Activated naive CD8-positive, alpha-beta T cell treated with anti-CD3 and anti-CD28 coated beads, Interleukin-2, amount 10 ng/mL, durations not matched to agents 7 days and 5 days (primary cell): ENCODE data around the gene TLK1. TPM values are rescaled to one million over a fixed set of nuclear protein-coding genes. Genes with fewer than 3 reads are reported as not detected.
A peak's percentile ranks its signal among the peaks of the same experiment; 100 is the strongest.
"Not testable (repeated sequence)": the region's sequence is repeated elsewhere in the genome, so short reads cannot be mapped to it uniquely, and the experiment has no call there.

Experiments used
- ATAC-seq: fragments of 150-1000 bp; cut with Tn5 transposase; one replicate; pipeline ENCODE4 v1.10.0; 2021; ENCODE audit warnings: low read depth, moderate library complexity
- POLR2A ChIA-PET: fragments of 350-600 bp; sonication (Branson Sonifier 250); formaldehyde crosslinking; loops from one replicate; lab custom pipeline; 2021; ENCODE audit warnings: antibody characterized with exemption; lab: Charles Lee
- DNase-seq: peaks from one replicate; pipeline ENCODE4 v3.0.0; 2021
- H3K27ac Mint-ChIP-seq: one replicate; pipeline ENCODE4 v1.8.0; 2022; ENCODE audit warnings: mild to moderate bottlenecking, mixed read lengths
- H3K27me3 Mint-ChIP-seq: one replicate; pipeline ENCODE4 v1.8.0; 2022; ENCODE audit warnings: mild to moderate bottlenecking, moderate library complexity, mixed read lengths
- H3K36me3 Mint-ChIP-seq: one replicate; pipeline ENCODE4 v1.8.0; 2021; ENCODE audit warnings: mild to moderate bottlenecking, mixed read lengths
- H3K4me1 Mint-ChIP-seq: one replicate; pipeline ENCODE4 v1.8.0; 2021; ENCODE audit warnings: mixed read lengths
- H3K4me3 Mint-ChIP-seq: one replicate; pipeline ENCODE4 v1.8.0; 2022; ENCODE audit warnings: mild to moderate bottlenecking, moderate library complexity, mixed read lengths
- H3K9me3 Mint-ChIP-seq: one replicate; pipeline ENCODE4 v1.8.0; 2021; ENCODE audit warnings: mixed read lengths
- total RNA-seq, 2 experiments: library from RNA; stranded (reverse); gene quantifications; one replicate each; pipeline ENCODE4 v1.2.3, GENCODE V29; 2021

TLK1 gene
- total RNA-seq, 2 experiments from 2014 or later: 89.9 to 91.5 TPM

- peaks cover 12% of the 10 kb centered on the region for H3K27me3 Mint-ChIP-seq
- not testable (repeated sequence) for H3K9me3 Mint-ChIP-seq, DNase-seq, H3K36me3 Mint-ChIP-seq, ATAC-seq
- POLR2A ChIA-PET: interaction anchor here (1.0 to 1.9 kb wide), 3 partner anchors 48 to 118 kb away, joined by 3 to 10 read pairs (median 10); no protein-coding TSS in a partner anchor
- H3K27ac Mint-ChIP-seq: peak overlapping the region; percentile 81
- peaks cover 41% of the 10 kb centered on the region for H3K4me1 Mint-ChIP-seq
- peak overlapping the region; percentile 80 for H3K4me3 Mint-ChIP-seq
Observed at GRCh38 chr2:171162522-171163197, 2.0 kb upstream of the TLK1 start.

- no peaks in the 10 kb centered on the region for H3K9me3 Mint-ChIP-seq
- H3K4me3 Mint-ChIP-seq: peak overlapping the region; percentile 80
- ATAC-seq (peak; percentile 65), DNase-seq (peak; percentile 84)
- peaks cover 51% of the 10 kb centered on the region for H3K4me1 Mint-ChIP-seq
- H3K27ac Mint-ChIP-seq: peak overlapping the region; percentile 86
- no peaks in the 10 kb centered on the region for H3K27me3 Mint-ChIP-seq
- peaks cover 6% of the 10 kb centered on the region for H3K36me3 Mint-ChIP-seq
- POLR2A ChIA-PET: interaction anchor here (0.7 to 3.6 kb wide), 5 partner anchors 50 to 255 kb away, joined by 3 to 14 read pairs (median 4); no protein-coding TSS in a partner anchor
Observed at GRCh38 chr2:171160956-171161740, 455 bp upstream of the TLK1 start.

- POLR2A ChIA-PET: interaction anchor here (0.6 to 3.6 kb wide), 12 partner anchors 9 to 1301 kb away, joined by 3 to 14 read pairs (median 4); partner anchors contain the start of genes DCAF17 and METTL8
- peaks cover 57% of the 10 kb centered on the region for H3K4me1 Mint-ChIP-seq
- no peaks in the 10 kb centered on the region for H3K27me3 Mint-ChIP-seq
- DNase-seq: no peak
- peak overlapping the region; percentile 96 for H3K27ac Mint-ChIP-seq
- no peaks in the 10 kb centered on the region for H3K9me3 Mint-ChIP-seq
- peak; percentile 17 for ATAC-seq
- H3K4me3 Mint-ChIP-seq: peak overlapping the region; percentile 99
- H3K36me3 Mint-ChIP-seq: peaks cover 8% of the 10 kb centered on the region
Observed at GRCh38 chr2:171159372-171160118, 1.1 kb downstream of the TLK1 start.

GRCh38 chr2:171158790-171159371 lies 1.8 kb downstream of the TLK1 start:
- no peaks in the 10 kb centered on the region for H3K27me3 Mint-ChIP-seq
- ATAC-seq (no peak), DNase-seq (no peak)
- H3K4me1 Mint-ChIP-seq: peaks cover 58% of the 10 kb centered on the region
- H3K4me3 Mint-ChIP-seq: peak overlapping the region; percentile 99
- H3K27ac Mint-ChIP-seq: peak overlapping the region; percentile 24
- no peaks in the 10 kb centered on the region for H3K9me3 Mint-ChIP-seq
- POLR2A ChIA-PET: interaction anchor here (1.0 to 3.6 kb wide), 10 partner anchors 9 to 276 kb away, joined by 3 to 14 read pairs (median 4); partner anchors contain the start of genes DCAF17 and METTL8
- peaks cover 8% of the 10 kb centered on the region for H3K36me3 Mint-ChIP-seq

- no peak for DNase-seq
- Mint-ChIP-seq H3K27me3 (no peaks in the 10 kb centered on the region), H3K4me1 (peaks cover 51% of the 10 kb centered on the region), H3K9me3 (no peaks in the 10 kb centered on the region), H3K36me3 (peaks cover 10% of the 10 kb centered on the region), H3K27ac (no peak overlapping the region), H3K4me3 (peak overlapping the region; percentile 99)
- POLR2A ChIA-PET: interaction anchor here (1.0 to 3.6 kb wide), 9 partner anchors 8 to 276 kb away, joined by 3 to 14 read pairs (median 4); partner anchors contain the start of genes DCAF17 and METTL8
- ATAC-seq: no peak
Observed at GRCh38 chr2:171158036-171158789, 2.5 kb downstream of the TLK1 start.

- ATAC-seq: no peak
Observed at GRCh38 chr2:171157109-171157500, 3.6 kb downstream of the TLK1 start.

GRCh38 chr2:171154348-171154747 lies 6.3 kb downstream of the TLK1 start:
- no peak for DNase-seq
- Mint-ChIP-seq H3K27me3 (no peaks in the 10 kb centered on the region), H3K4me3 (no peak overlapping the region), H3K9me3 (no peaks in the 10 kb centered on the region), H3K4me1 (peaks cover 43% of the 10 kb centered on the region), H3K36me3 (peaks cover 15% of the 10 kb centered on the region), H3K27ac (no peak overlapping the region)
- POLR2A ChIA-PET: no interaction called here
- no peak for ATAC-seq

More at GRCh38 chr2:171157109-171157500, 3.6 kb downstream of the TLK1 start:
- no peaks in the 10 kb centered on the region for H3K27me3 Mint-ChIP-seq
- H3K4me3 Mint-ChIP-seq: peak overlapping the region; percentile 4
- H3K4me1 Mint-ChIP-seq: peaks cover 42% of the 10 kb centered on the region
- no peaks in the 10 kb centered on the region for H3K9me3 Mint-ChIP-seq
- no peak overlapping the region for H3K27ac Mint-ChIP-seq
- no peak for DNase-seq
- H3K36me3 Mint-ChIP-seq: peaks cover 10% of the 10 kb centered on the region
- POLR2A ChIA-PET: interaction anchor here (1.1 kb wide), 1 partner anchor 228 kb away, joined by 3 read pairs; the partner anchor contains the start of gene GORASP2

DNA sequence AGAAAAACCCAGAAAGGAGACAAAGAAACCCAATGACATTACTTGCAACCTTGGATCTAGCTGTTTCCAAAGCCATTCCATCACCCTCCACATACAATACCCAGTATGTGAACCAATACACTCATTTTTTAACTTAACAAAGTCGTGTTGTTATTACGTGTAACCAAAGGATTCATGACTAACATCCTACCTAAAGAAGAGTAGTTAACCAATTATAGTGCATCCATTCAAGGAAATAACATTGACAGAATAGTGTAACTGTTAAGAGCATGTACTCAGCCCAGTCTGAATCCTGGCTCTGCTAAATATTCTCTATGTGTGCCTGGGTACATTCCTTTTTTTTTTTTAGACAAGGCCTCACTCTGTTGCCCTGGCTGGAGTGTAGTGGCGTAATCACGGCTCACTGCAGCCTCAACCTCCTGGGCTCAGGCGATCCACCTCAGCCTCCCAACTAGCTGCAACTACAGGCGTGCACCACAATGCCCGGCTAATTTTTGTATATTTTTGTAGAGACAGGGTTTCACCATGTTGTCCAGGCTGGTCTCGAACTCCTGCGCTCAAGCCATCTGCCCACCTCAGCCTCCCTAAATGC lies 9.9 kb downstream of the TLK1 start:
- Mint-ChIP-seq H3K27me3 (no peaks in the 10 kb centered on the region), H3K27ac (no peak overlapping the region), H3K4me1 (peaks cover 24% of the 10 kb centered on the region), H3K4me3 (no peak overlapping the region), H3K36me3 (peaks cover 10% of the 10 kb centered on the region), H3K9me3 (no peaks in the 10 kb centered on the region)
- DNase-seq (no peak), ATAC-seq (no peak)
- POLR2A ChIA-PET: interaction anchor here (1.4 kb wide), 1 partner anchor 8 kb away, joined by 4 read pairs; no protein-coding TSS in a partner anchor

GRCh38 chr2:171149986-171150693 lies 10.6 kb downstream of the TLK1 start:
- ATAC-seq: no peak
- H3K27ac Mint-ChIP-seq: no peak overlapping the region
- POLR2A ChIA-PET: interaction anchor here (1.4 kb wide), 1 partner anchor 9 kb away, joined by 4 read pairs; no protein-coding TSS in a partner anchor

GRCh38 chr2:171149171-171149938 lies 11.3 kb downstream of the TLK1 start:
- H3K36me3 Mint-ChIP-seq: peaks cover 12% of the 10 kb centered on the region
- no peak for DNase-seq
- no peaks in the 10 kb centered on the region for H3K9me3 Mint-ChIP-seq
- ATAC-seq: no peak
- H3K27me3 Mint-ChIP-seq: no peaks in the 10 kb centered on the region
- no peak overlapping the region for H3K4me3 Mint-ChIP-seq
- no peak overlapping the region for H3K27ac Mint-ChIP-seq
- POLR2A ChIA-PET: interaction anchor here (1.4 kb wide), 1 partner anchor 10 kb away, joined by 4 read pairs; no protein-coding TSS in a partner anchor
- peaks cover 28% of the 10 kb centered on the region for H3K4me1 Mint-ChIP-seq

More at GRCh38 chr2:171149986-171150693, 10.6 kb downstream of the TLK1 start:
- Mint-ChIP-seq H3K27me3 (no peaks in the 10 kb centered on the region), H3K4me3 (no peak overlapping the region), H3K4me1 (peaks cover 25% of the 10 kb centered on the region), H3K9me3 (no peaks in the 10 kb centered on the region), H3K36me3 (peaks cover 12% of the 10 kb centered on the region)
- no peak for DNase-seq
